OCI-LY7 (cell line): ENCODE data around the gene DAGLA.

Experiments used
- EZH2phosphoT487 ChIP-seq: fragments of 200-600 bp; sonication (generic); IDR thresholded peaks from 2 replicates; pipeline ENCODE4 v1.6.1; 2018; ENCODE audit warnings: low read depth, borderline replicate concordance, mild to moderate bottlenecking, mixed run types, antibody characterized with exemption, low read length, moderate library complexity, mixed read lengths
- TF ChIP-seq, protein P1 (sequence below): fragments of 200-600 bp; sonication (generic); conservative IDR thresholded peaks from 2 replicates; pipeline ENCODE4 v1.5.1; 2014; ENCODE audit warnings: mild to moderate bottlenecking, antibody characterized with exemption, low read length, moderate library complexity, mixed read lengths

DNA sequence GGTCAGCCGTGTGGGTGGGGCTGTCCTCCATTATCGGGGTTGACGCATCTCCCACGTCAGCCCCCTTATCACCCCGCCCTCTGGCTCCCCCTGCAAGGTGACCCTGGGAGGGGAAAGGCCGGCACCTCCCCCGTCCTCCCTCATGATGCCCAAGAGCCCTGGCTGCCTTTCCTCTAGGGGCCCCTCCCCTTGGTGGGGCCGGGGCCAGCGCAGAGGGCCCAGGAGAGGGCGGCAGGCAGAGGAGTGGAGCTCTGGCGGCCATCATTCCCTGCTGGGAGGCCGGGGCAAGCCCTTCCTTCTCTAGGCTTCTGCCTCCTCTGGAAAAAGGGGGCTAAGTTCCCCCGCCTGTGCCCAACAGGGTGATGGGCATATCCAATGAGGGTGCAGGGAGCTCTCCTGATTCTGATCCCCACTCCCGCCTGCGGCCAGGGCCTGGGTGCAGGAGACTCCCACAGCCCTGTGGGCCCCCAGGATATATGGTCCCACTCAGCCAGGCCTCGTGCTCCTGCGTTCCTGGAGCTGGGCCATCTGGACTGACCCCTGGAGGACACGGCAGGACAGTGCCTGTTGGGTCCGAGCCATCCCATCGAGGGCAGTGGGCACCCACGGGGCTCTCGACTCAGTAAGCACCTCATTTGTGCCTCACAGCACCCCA is 84.5 kb downstream of the DAGLA start:
- no peak for TF ChIP-seq EZH2phosphoT487
- TF ChIP-seq, protein P1, sequence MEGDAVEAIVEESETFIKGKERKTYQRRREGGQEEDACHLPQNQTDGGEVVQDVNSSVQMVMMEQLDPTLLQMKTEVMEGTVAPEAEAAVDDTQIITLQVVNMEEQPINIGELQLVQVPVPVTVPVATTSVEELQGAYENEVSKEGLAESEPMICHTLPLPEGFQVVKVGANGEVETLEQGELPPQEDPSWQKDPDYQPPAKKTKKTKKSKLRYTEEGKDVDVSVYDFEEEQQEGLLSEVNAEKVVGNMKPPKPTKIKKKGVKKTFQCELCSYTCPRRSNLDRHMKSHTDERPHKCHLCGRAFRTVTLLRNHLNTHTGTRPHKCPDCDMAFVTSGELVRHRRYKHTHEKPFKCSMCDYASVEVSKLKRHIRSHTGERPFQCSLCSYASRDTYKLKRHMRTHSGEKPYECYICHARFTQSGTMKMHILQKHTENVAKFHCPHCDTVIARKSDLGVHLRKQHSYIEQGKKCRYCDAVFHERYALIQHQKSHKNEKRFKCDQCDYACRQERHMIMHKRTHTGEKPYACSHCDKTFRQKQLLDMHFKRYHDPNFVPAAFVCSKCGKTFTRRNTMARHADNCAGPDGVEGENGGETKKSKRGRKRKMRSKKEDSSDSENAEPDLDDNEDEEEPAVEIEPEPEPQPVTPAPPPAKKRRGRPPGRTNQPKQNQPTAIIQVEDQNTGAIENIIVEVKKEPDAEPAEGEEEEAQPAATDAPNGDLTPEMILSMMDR = no peak
